ENCODE results near the gene ZSWIM4. TPM values are rescaled to one million over a fixed set of nuclear protein-coding genes. Genes with fewer than 3 reads are reported as not detected.
"Not testable (repeated sequence)": the region's sequence is repeated elsewhere in the genome, so short reads cannot be mapped to it uniquely, and the experiment has no call there.

The ZSWIM4 gene
- total RNA-seq, 6 donors from 2014 or later = 7.3 to 22.6 (median 10.1) TPM

DNA sequence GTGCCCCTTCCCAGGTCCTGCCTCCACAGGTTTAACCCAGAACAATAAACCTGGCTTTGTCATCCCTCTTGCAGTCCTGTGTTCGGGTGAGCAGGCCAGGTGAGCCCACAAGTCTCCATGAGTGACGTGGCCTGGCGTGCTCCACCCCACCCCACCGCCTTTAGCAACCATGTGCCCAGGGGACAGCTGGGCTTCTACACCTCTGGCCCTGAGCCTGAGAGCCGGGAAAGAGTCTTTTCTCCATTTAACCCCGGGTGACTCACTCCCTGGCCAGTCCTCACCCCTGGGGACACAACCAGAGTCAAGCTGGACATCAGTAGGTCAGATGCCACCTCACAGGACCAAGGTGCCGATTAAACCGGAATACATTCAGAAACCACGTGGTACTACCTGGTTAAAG is 16.8 kb upstream of the ZSWIM4 start:
- ATAC-seq (ENCODE audit: low FRiP score in 2 of 2) (no peak), DNase-seq (no peak)
- no peaks in the 10 kb centered on the region for H3K9me3 ChIP-seq
- peaks cover 25 to 47% (median 29%) of the 10 kb centered on the region in 4 donors for H3K4me1 ChIP-seq
- no peak overlapping the region for H3K4me3 ChIP-seq
- 88 to 97% methylated on average over 6 to 9 of the region's 9 CpGs for WGBS, 2 donors
- H3K36me3 ChIP-seq = peaks cover 6 to 38% (median 21%) of the 10 kb centered on the region in 4 donors
- H3K27ac ChIP-seq = no peak overlapping the region
- H3K27me3 ChIP-seq = no peaks in the 10 kb centered on the region
- no peak for TF ChIP-seq EP300 (IDR thresholded peaks at IDR 0.05)
- no peak for TF ChIP-seq POLR2A (IDR thresholded peaks at IDR 0.05)
- TF ChIP-seq, protein P1, sequence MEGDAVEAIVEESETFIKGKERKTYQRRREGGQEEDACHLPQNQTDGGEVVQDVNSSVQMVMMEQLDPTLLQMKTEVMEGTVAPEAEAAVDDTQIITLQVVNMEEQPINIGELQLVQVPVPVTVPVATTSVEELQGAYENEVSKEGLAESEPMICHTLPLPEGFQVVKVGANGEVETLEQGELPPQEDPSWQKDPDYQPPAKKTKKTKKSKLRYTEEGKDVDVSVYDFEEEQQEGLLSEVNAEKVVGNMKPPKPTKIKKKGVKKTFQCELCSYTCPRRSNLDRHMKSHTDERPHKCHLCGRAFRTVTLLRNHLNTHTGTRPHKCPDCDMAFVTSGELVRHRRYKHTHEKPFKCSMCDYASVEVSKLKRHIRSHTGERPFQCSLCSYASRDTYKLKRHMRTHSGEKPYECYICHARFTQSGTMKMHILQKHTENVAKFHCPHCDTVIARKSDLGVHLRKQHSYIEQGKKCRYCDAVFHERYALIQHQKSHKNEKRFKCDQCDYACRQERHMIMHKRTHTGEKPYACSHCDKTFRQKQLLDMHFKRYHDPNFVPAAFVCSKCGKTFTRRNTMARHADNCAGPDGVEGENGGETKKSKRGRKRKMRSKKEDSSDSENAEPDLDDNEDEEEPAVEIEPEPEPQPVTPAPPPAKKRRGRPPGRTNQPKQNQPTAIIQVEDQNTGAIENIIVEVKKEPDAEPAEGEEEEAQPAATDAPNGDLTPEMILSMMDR (IDR thresholded peaks at IDR 0.05) = no peak

DNA sequence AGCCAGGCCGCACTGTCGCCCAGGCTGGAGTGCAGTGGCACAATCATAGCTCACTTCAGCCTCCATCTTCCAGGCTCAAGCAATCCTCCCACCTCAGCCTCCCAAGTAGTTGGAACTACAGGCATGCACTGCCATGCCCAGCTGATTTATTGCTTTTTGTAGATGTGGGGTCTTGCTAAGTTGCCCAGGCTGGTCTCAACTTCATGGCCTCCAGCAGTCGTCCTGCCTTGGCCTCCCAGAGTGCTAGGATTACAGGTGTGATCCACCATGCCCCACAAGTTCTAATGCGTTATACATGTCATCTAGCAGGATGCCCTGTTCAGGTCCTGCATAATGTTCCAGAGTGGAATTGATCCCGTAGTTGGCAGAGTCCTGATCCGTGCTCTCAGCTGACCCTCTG is 16.4 kb upstream of the ZSWIM4 start:
- no peaks in the 10 kb centered on the region for H3K9me3 ChIP-seq
- DNase-seq (no peak), ATAC-seq (ENCODE audit: low FRiP score in 2 of 2) (no peak)
- no peaks in the 10 kb centered on the region for H3K27me3 ChIP-seq
- peaks cover 6 to 38% (median 21%) of the 10 kb centered on the region in 4 donors for H3K36me3 ChIP-seq
- 94 to 100% methylated on average over 6 of the region's 6 CpGs for WGBS, 2 donors
- peaks cover 25 to 48% (median 28%) of the 10 kb centered on the region in 4 donors for H3K4me1 ChIP-seq
- H3K4me3 ChIP-seq = no peak overlapping the region
- H3K27ac ChIP-seq = no peak overlapping the region
- TF ChIP-seq POLR2AphosphoS5 (IDR thresholded peaks at IDR 0.05) = no peak

DNA sequence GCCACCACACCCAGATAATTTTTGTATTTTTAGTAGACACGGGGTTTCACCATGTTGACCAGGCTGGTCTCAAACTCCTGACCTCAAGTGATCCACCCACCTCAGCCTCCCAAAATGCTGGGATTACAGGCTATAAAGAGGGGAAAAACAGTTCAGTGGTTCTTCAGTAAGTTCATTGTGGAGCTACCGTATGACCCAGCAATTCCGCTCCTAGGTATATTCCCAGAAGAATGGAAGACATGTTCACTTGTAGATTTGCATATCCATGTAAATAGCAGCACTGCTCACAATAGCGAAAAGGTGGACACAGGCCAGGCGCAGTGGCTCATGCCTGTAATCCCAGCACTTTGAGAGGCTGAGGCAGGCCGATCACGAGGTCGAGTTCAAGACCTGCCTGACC is 15.4 kb upstream of the ZSWIM4 start:
- WGBS, 2 donors = 96 to 98% methylated on average over 8 of the region's 8 CpGs
- H3K4me3 ChIP-seq; ATAC-seq (ENCODE audit: low FRiP score in 2 of 2); H3K9me3 ChIP-seq; DNase-seq; H3K27me3 ChIP-seq: not testable (repeated sequence)
- H3K36me3 ChIP-seq = peaks cover 6 to 38% (median 21%) of the 10 kb centered on the region in 4 donors
- peaks cover 26 to 50% (median 31%) of the 10 kb centered on the region in 4 donors for H3K4me1 ChIP-seq
- H3K27ac ChIP-seq = peak overlapping the region in 1 of 4 donors; percentile 11

DNA sequence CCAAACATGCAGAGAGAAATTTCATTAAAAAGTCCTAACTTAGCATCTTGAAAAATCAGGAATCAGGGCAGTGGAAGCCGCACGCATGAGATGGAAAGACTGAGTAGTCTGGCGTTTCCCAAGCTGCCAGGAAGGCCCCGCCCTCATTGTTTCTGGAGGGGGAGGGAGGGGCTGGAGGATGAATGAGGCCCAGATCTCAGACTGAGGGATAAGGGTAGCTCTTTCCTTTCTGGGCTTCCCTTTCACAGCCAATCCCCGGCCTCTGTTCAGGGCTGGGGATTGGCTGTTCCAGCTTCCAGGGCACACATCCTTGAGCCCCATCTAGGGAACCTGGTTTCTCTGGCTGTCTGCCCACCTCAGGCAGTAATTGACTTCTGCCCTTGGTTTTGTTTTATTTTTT is 13.7 kb upstream of the ZSWIM4 start:
- peaks cover 6 to 30% (median 21%) of the 10 kb centered on the region in 4 donors for H3K36me3 ChIP-seq
- H3K4me1 ChIP-seq = peaks cover 23 to 40% (median 28%) of the 10 kb centered on the region in 4 donors
- H3K27ac ChIP-seq = peak overlapping the region in 3 of 4 donors; percentile 5 to 61 (median 38)
- 8 to 9% methylated on average over 5 of the region's 5 CpGs for WGBS, 2 donors
- TF ChIP-seq POLR2AphosphoS5 (IDR thresholded peaks at IDR 0.05) = peak; percentile 45 to 64
- peak in 2 of 4 donors; percentile 33 to 79 for TF ChIP-seq EP300 (IDR thresholded peaks at IDR 0.05)
- TF ChIP-seq POLR2A (IDR thresholded peaks at IDR 0.05) = no peak
- ATAC-seq (ENCODE audit: low FRiP score in 2 of 2) (peak; percentile 74 to 90), DNase-seq (peak in 1 of 2 donors; percentile 75)
- no peaks in the 10 kb centered on the region for H3K9me3 ChIP-seq
- no peaks in the 10 kb centered on the region for H3K27me3 ChIP-seq
- no peak overlapping the region for H3K4me3 ChIP-seq

DNA sequence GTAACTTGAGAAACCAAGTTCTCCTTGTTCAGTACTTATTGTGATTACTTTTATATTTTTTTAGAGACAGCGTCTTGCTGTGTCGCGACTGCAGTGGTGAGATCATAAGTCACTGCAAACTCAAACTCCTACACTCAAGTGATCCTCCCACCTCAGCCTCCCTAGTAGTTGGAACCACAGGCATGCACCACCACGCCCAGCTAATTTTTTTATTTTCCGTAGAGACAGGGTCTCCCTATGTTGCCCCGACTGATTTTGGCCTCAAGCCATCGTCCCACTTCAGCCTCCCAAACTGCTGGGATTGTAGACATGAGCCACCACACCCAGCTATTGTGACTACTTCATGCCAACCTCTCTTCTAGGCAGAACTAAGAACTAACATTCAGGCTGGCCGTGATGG is 12.7 kb upstream of the ZSWIM4 start:
- Histone ChIP-seq H3K36me3 (peaks cover 6 to 20% (median 18%) of the 10 kb centered on the region in 4 donors), H3K27ac (peak overlapping the region in 3 of 4 donors; percentile 13 to 38 (median 35)), H3K27me3 (no peaks in the 10 kb centered on the region), H3K4me1 (peaks cover 29 to 46% (median 33%) of the 10 kb centered on the region in 4 donors), H3K9me3 (no peaks in the 10 kb centered on the region), H3K4me3 (no peak overlapping the region)
- peak in 1 of 2 donors; percentile 28 for ATAC-seq (ENCODE audit: low FRiP score in 2 of 2)
- no peak for DNase-seq
- WGBS, 2 donors = 54 to 56% methylated on average over 8 of the region's 8 CpGs
- TF ChIP-seq POLR2AphosphoS5 (IDR thresholded peaks at IDR 0.05) (no peak), EP300 (IDR thresholded peaks at IDR 0.05) (no peak), POLR2A (IDR thresholded peaks at IDR 0.05) (no peak)
- TF ChIP-seq, protein P1 (IDR thresholded peaks at IDR 0.05) = no peak

DNA sequence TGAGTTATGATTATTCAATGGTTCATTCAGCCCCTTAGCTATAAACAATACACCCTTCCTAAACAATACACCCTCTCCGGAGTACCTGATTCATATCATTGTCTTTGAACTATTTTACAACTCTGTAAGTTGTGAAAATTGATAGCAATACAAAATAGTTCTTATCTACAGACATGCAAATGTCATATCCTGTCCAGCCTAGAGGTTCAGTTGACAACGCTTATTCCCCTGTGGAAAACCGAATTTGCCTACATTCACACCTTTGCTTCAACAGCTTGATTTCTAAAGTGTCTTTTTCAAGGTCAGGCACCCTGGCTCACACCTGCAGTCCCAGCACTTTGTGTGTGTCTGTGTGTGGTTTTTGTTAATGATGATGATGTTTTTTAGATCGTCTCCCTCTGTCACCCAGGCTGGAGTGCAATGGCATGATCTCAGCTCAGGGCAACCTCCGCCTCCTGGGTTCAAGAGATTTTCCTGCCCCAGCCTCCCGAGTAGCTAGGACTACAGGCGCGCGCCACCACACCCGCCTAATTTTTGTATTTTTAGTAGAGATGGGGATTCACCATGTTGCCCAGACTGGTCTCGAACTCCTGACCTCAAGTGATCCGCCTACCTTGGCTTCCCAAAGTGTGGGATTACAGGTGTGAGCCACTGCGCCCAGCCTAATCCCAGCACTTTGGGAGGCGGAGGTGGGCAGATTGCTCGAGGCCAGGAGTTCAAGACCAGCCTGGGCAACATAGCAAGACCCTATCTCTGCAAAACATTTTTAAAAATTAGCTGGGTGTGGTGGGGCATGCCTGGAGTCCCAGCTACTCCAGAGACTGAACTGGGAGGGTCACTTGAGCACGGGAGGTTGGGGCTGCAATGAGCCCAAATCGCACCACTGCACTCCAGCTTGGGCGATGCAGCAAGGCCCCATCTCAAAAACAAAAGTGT is 11.4 kb upstream of the ZSWIM4 start:
- Histone ChIP-seq H3K27ac (no peak overlapping the region), H3K4me1 (peaks cover 42 to 59% (median 46%) of the 10 kb centered on the region in 4 donors), H3K4me3 (no peak overlapping the region), H3K27me3 (no peaks in the 10 kb centered on the region), H3K9me3 (no peaks in the 10 kb centered on the region), H3K36me3 (peaks cover 0 to 7% (median 6%) of the 10 kb centered on the region in 4 donors)
- DNase-seq (no peak), ATAC-seq (ENCODE audit: low FRiP score in 2 of 2) (no peak)
- 86 to 87% methylated on average over 18 of the region's 18 CpGs for WGBS, 2 donors
- TF ChIP-seq EP300 (IDR thresholded peaks at IDR 0.05) = no peak
- TF ChIP-seq, protein P1 (IDR thresholded peaks at IDR 0.05) = no peak
- no peak for TF ChIP-seq POLR2A (IDR thresholded peaks at IDR 0.05)
- TF ChIP-seq POLR2AphosphoS5 (IDR thresholded peaks at IDR 0.05) = no peak

Data from upper lobe of left lung (tissue), 6 donors.